Esophagus squamous epithelium (tissue), 4 donors: Measurements from ENCODE around the gene SSH2.

Experiments
- CTCF ChIP-seq, 6 experiments: fragments of 450-650 bp in 4 of 6; fragments of 200-600 bp in 2 of 6; sonication (generic) in 2 of 6; IDR thresholded peaks; one replicate each; pipeline ENCODE4 v1.5.1; 2016 to 2019; ENCODE audit warnings: antibody characterized with exemption in 6 of 6, mild to moderate bottlenecking in 4 of 6, moderate library complexity in 4 of 6
- POLR2A ChIP-seq, 4 donors: fragments of 450-650 bp; IDR thresholded peaks; one replicate each; pipeline ENCODE4 v1.6.1; 2017; ENCODE audit warnings: antibody characterized with exemption in 4 of 4, mild to moderate bottlenecking in 4 of 4, moderate library complexity in 3 of 4

GRCh38 chr17:29665481-29665810, 264.6 kb downstream of the SSH2 start:
- TF ChIP-seq CTCF (IDR thresholded peaks at IDR 0.05) (no peak), POLR2A (IDR thresholded peaks at IDR 0.05) (no peak)
